Testis (tissue), 2 donors: ENCODE results near the gene DLX5.

Experiments
- CTCF ChIP-seq, 3 experiments: fragments of 450-650 bp in 2 of 3; fragments of 200-600 bp in 1 of 3; sonication (generic) in 1 of 3; IDR thresholded peaks; one replicate each; pipeline ENCODE4 v1.5.1; 2016 to 2019; ENCODE audit warnings: antibody characterized with exemption in 3 of 3, mild to moderate bottlenecking in 2 of 3, moderate library complexity in 1 of 3
- POLR2A ChIP-seq: fragments of 450-650 bp; IDR thresholded peaks from one replicate; pipeline ENCODE4 v1.6.1; 2017; ENCODE audit warnings: antibody characterized with exemption, mild to moderate bottlenecking, moderate library complexity

GRCh38 chr7:96998744-96999143 is 25.9 kb downstream of the DLX5 start:
- no peak for TF ChIP-seq CTCF (IDR thresholded peaks at IDR 0.05)
- no peak for TF ChIP-seq POLR2A
